RWPE2 (cell line): ENCODE results near the gene HTR4.

ENCODE experiments used
- ATAC-seq: fragments of 200-7000 bp; cut with Tn5 transposase; 3 replicates; pipeline ENCODE4 v1.9.1; 2021; ENCODE audit warnings: low read depth
- DNase-seq: peaks from one replicate; pipeline ENCODE4 v3.0.0-alpha.2; 2020; ENCODE audit warnings: low spot score
- H3K27ac ChIP-seq: fragments of 450-650 bp; 2 replicates; pipeline ENCODE4 v1.5.1; 2017; ENCODE audit warnings: mild to moderate bottlenecking; ENCODE audit not compliant: poor library complexity, severe bottlenecking
- H3K27me3 ChIP-seq: fragments of 250-450 bp; sonication (Bioruptor Pico); 2 replicates; pipeline ENCODE4 v1.5.1; 2021; ENCODE audit warnings: mild to moderate bottlenecking, moderate library complexity; ENCODE audit not compliant: insufficient read depth, poor library complexity, severe bottlenecking
- H3K36me3 ChIP-seq: fragments of 250-450 bp; sonication (Bioruptor Pico); 2 replicates; pipeline ENCODE4 v1.5.1; 2020; ENCODE audit warnings: low read depth, mild to moderate bottlenecking, moderate library complexity
- H3K4me1 ChIP-seq: fragments of 250-450 bp; sonication (Bioruptor Pico); 2 replicates; pipeline ENCODE4 v1.5.1; 2021; ENCODE audit warnings: mild to moderate bottlenecking, moderate library complexity; ENCODE audit not compliant: insufficient read depth, poor library complexity, severe bottlenecking
- H3K4me3 ChIP-seq: fragments of 250-450 bp; sonication (Bioruptor Pico); 2 replicates; pipeline ENCODE4 v1.5.1; 2021; ENCODE audit warnings: mild to moderate bottlenecking, moderate library complexity; ENCODE audit not compliant: severe bottlenecking
- H3K9me3 ChIP-seq: fragments of 250-450 bp; sonication (Bioruptor Pico); 2 replicates; pipeline ENCODE4 v1.5.1; 2021; ENCODE audit warnings: mild to moderate bottlenecking, moderate library complexity; ENCODE audit not compliant: severe bottlenecking
- CTCF ChIP-seq: fragments of 450-650 bp; IDR thresholded peaks from one replicate; pipeline ENCODE4 v1.5.1; 2017; ENCODE audit warnings: mild to moderate bottlenecking, moderate library complexity; ENCODE audit not compliant: poor library complexity, severe bottlenecking

HTR4 gene

GRCh38 chr5:148687427-148687826, 33.1 kb upstream of the HTR4 start:
- Histone ChIP-seq H3K27ac (no peak overlapping the region), H3K4me1 (no peaks in the 10 kb centered on the region), H3K4me3 (no peak overlapping the region), H3K27me3 (no peaks in the 10 kb centered on the region), H3K36me3 (no peaks in the 10 kb centered on the region), H3K9me3 (no peaks in the 10 kb centered on the region)
- ATAC-seq (peak; percentile 77), DNase-seq (no peak)
- peak; percentile 71 for TF ChIP-seq CTCF

GRCh38 chr5:148686660-148687059, 32.3 kb upstream of the HTR4 start:
- Histone ChIP-seq H3K9me3 (no peaks in the 10 kb centered on the region), H3K27ac (no peak overlapping the region), H3K4me1 (no peaks in the 10 kb centered on the region), H3K36me3 (no peaks in the 10 kb centered on the region), H3K4me3 (no peak overlapping the region), H3K27me3 (no peaks in the 10 kb centered on the region)
- ATAC-seq (no peak), DNase-seq (no peak)
- no peak for TF ChIP-seq CTCF

- H3K36me3 ChIP-seq, result no peaks in the 10 kb centered on the region
- H3K27me3 ChIP-seq, result no peaks in the 10 kb centered on the region
- H3K4me1 ChIP-seq, result no peaks in the 10 kb centered on the region
- TF ChIP-seq CTCF, result no peak
- no peaks in the 10 kb centered on the region for H3K9me3 ChIP-seq
- no peak overlapping the region for H3K4me3 ChIP-seq
- DNase-seq, result no peak
- no peak for ATAC-seq
- H3K27ac ChIP-seq, result no peak overlapping the region
Measured at GRCh38 chr5:148685520-148686134, 31.3 kb upstream of the HTR4 start.

GRCh38 chr5:148684528-148684927, 30.2 kb upstream of the HTR4 start:
- H3K27ac ChIP-seq, result no peak overlapping the region
- no peaks in the 10 kb centered on the region for H3K4me1 ChIP-seq
- H3K36me3 ChIP-seq, result no peaks in the 10 kb centered on the region
- no peak for TF ChIP-seq CTCF
- DNase-seq (no peak), ATAC-seq (peak; percentile 61)
- no peaks in the 10 kb centered on the region for H3K9me3 ChIP-seq
- no peaks in the 10 kb centered on the region for H3K27me3 ChIP-seq
- H3K4me3 ChIP-seq, result no peak overlapping the region

GRCh38 chr5:148683651-148684050, 29.3 kb upstream of the HTR4 start:
- Histone ChIP-seq H3K9me3 (no peaks in the 10 kb centered on the region), H3K27me3 (no peaks in the 10 kb centered on the region), H3K27ac (no peak overlapping the region), H3K4me3 (no peak overlapping the region), H3K36me3 (no peaks in the 10 kb centered on the region), H3K4me1 (no peaks in the 10 kb centered on the region)
- ATAC-seq, result no peak
- no peak for DNase-seq
- no peak for TF ChIP-seq CTCF
